Thyroid gland (tissue), 4 donors: ENCODE results near the gene AKR1B15.

ENCODE experiments used
- CTCF ChIP-seq, 6 experiments: fragments of 200-600 bp in 3 of 6; fragments of 450-650 bp in 3 of 6; sonication (generic) in 3 of 6; IDR thresholded peaks; one replicate each; pipeline ENCODE4 v1.5.1; 2016 to 2019; ENCODE audit warnings: antibody characterized with exemption in 6 of 6, mild to moderate bottlenecking in 2 of 6, inconsistent platforms in 1 of 6, moderate library complexity in 1 of 6
- POLR2A ChIP-seq, 2 donors: fragments of 450-650 bp; IDR thresholded peaks; one replicate each; pipeline ENCODE4 v1.6.1; 2017; ENCODE audit warnings: antibody characterized with exemption in 2 of 2, mild to moderate bottlenecking in 2 of 2, moderate library complexity in 1 of 2

- TF ChIP-seq POLR2A (IDR thresholded peaks at IDR 0.05) (no peak), CTCF (IDR thresholded peaks at IDR 0.05) (peak; percentile 38 to 87 (median 58))
Observed at GRCh38 chr7:134513169-134513752, 35.6 kb upstream of the AKR1B15 start.
